ENCODE measurements around the gene TRIM28. TPM values are rescaled to one million over a fixed set of nuclear protein-coding genes. Genes with fewer than 3 reads are reported as not detected.
A peak's percentile ranks its signal among the peaks of the same experiment; 100 is the strongest.

TRIM28 gene
- polyA plus RNA-seq, 1 donor from 2014 or later, result 256 TPM

GRCh38 chr19:58556622-58557220, 12.9 kb downstream of the TRIM28 start:
- Histone ChIP-seq H3K27ac (ENCODE audit: low read length) (no peak overlapping the region), H3K9ac (ENCODE audit: low read length) (peak overlapping the region; percentile 98), H3K79me2 (replicated peaks; ENCODE audit: insufficient read depth, low read length) (peaks cover 19% of the 10 kb centered on the region), H3K27me3 (ENCODE audit: insufficient read depth, low read depth, low read length) (no peaks in the 10 kb centered on the region), H3K9me2 (ENCODE audit: insufficient read depth, low read length) (no peaks in the 10 kb centered on the region), H3K4me2 (ENCODE audit: low read length) (peak overlapping the region; percentile 72), H2AFZ (ENCODE audit: low read depth, low read length) (no peak overlapping the region), H4K20me1 (ENCODE audit: insufficient read depth) (peaks cover 6% of the 10 kb centered on the region), H3K36me3 (ENCODE audit: insufficient read depth, low read length) (peaks cover 3% of the 10 kb centered on the region), H3F3A (ENCODE audit: insufficient read depth, low read length, poor library complexity, severe bottlenecking) (peaks cover 16% of the 10 kb centered on the region), H3K9me3 (ENCODE audit: low read length) (no peaks in the 10 kb centered on the region), H3K4me3 (ENCODE audit: low read length) (peak overlapping the region; percentile 76)
- TF ChIP-seq CTCF (IDR thresholded peaks at IDR 0.05; ENCODE audit: poor library complexity, severe bottlenecking), result no peak
- no peak for TF ChIP-seq SMC3 (conservative IDR thresholded peaks at IDR 0.05; ENCODE audit: poor library complexity)
- TF ChIP-seq TAF1 (IDR thresholded peaks at IDR 0.05; ENCODE audit: low read depth), result no peak
- TF ChIP-seq RAD21 (conservative IDR thresholded peaks at IDR 0.05), result no peak
- no peak for TF ChIP-seq POLR2AphosphoS5 (IDR thresholded peaks at IDR 0.05)
- TF ChIP-seq EZH2 (IDR thresholded peaks at IDR 0.05; ENCODE audit: borderline replicate concordance, insufficient read depth, low read length, poor library complexity, severe bottlenecking), result no peak
- TF ChIP-seq MXI1 (conservative IDR thresholded peaks at IDR 0.05; ENCODE audit: poor library complexity, severe bottlenecking), result no peak
- TF ChIP-seq EP300 (conservative IDR thresholded peaks at IDR 0.05; ENCODE audit: poor library complexity, severe bottlenecking), result no peak
- TF ChIP-seq REST (IDR thresholded peaks at IDR 0.05; ENCODE audit: borderline replicate concordance), result no peak

- Histone ChIP-seq H3K4me2 (ENCODE audit: low read length) (peak overlapping the region; percentile 72), H4K20me1 (ENCODE audit: insufficient read depth) (peaks cover 6% of the 10 kb centered on the region), H3K79me2 (replicated peaks; ENCODE audit: insufficient read depth, low read length) (peaks cover 19% of the 10 kb centered on the region), H3K4me3 (ENCODE audit: low read length) (peak overlapping the region; percentile 76), H3K9me3 (ENCODE audit: low read length) (no peaks in the 10 kb centered on the region), H3K9me2 (ENCODE audit: insufficient read depth, low read length) (no peaks in the 10 kb centered on the region), H3K27me3 (ENCODE audit: insufficient read depth, low read depth, low read length) (no peaks in the 10 kb centered on the region), H2AFZ (ENCODE audit: low read depth, low read length) (no peak overlapping the region), H3K27ac (ENCODE audit: low read length) (peak overlapping the region; percentile 98), H3F3A (ENCODE audit: insufficient read depth, low read length, poor library complexity, severe bottlenecking) (peaks cover 16% of the 10 kb centered on the region), H3K9ac (ENCODE audit: low read length) (peak overlapping the region; percentile 98), H3K36me3 (ENCODE audit: insufficient read depth, low read length) (no peaks in the 10 kb centered on the region)
- no peak for TF ChIP-seq POLR2AphosphoS5 (IDR thresholded peaks at IDR 0.05)
- no peak for TF ChIP-seq MXI1 (conservative IDR thresholded peaks at IDR 0.05; ENCODE audit: poor library complexity, severe bottlenecking)
- no peak for TF ChIP-seq RAD21 (conservative IDR thresholded peaks at IDR 0.05)
- TF ChIP-seq REST (IDR thresholded peaks at IDR 0.05; ENCODE audit: borderline replicate concordance), result no peak
- no peak for TF ChIP-seq CTCF (IDR thresholded peaks at IDR 0.05; ENCODE audit: poor library complexity, severe bottlenecking)
- no peak for TF ChIP-seq EP300 (conservative IDR thresholded peaks at IDR 0.05; ENCODE audit: poor library complexity, severe bottlenecking)
Observed at GRCh38 chr19:58557221-58558065, 13.6 kb downstream of the TRIM28 start.
